Gastroesophageal sphincter (tissue), 4 donors: ENCODE results near the gene CERKL. TPM values are rescaled to one million over a fixed set of nuclear protein-coding genes. Genes with fewer than 3 reads are reported as not detected.

ENCODE experiments used
- ATAC-seq: fragments of 150-250 bp; one replicate; pipeline ENCODE4 v1.9.1; 2016; ENCODE audit warnings: mild to moderate bottlenecking, moderate library complexity
- H3K27ac ChIP-seq, 4 donors: fragments of 200-600 bp; sonication (generic) in 3 of 4; 1 replicate in 3 of 4; 2 replicates in 1 of 4; pipeline ENCODE4 v1.5.1; 2016 to 2019
- H3K27me3 ChIP-seq: fragments of 200-600 bp; sonication (generic); one replicate; pipeline ENCODE4 v1.5.1; 2019
- H3K36me3 ChIP-seq, 2 donors: fragments of 200-600 bp; sonication (generic); one replicate each; pipeline ENCODE4 v1.5.1; 2019; ENCODE audit warnings: control low read depth in 1 of 2
- H3K4me1 ChIP-seq, 3 donors: fragments of 200-600 bp; sonication (generic); 1 replicate in 2 of 3; 2 replicates in 1 of 3; pipeline ENCODE4 v1.5.1; 2016 to 2019; ENCODE audit warnings: control low read depth in 2 of 3
- H3K4me3 ChIP-seq, 2 donors: fragments of 200-600 bp; sonication (generic); one replicate each; pipeline ENCODE4 v1.5.1; 2019; ENCODE audit warnings: mild to moderate bottlenecking in 1 of 2, moderate library complexity in 1 of 2
- H3K9me3 ChIP-seq, 3 donors: fragments of 200-600 bp; sonication (generic); one replicate each; pipeline ENCODE4 v1.5.1; 2017 to 2019; ENCODE audit warnings: control low read depth in 2 of 3
- EP300 ChIP-seq: sonication (generic); formaldehyde crosslinking; IDR thresholded peaks from one replicate; pipeline ENCODE4 v1.6.1; 2017; ENCODE audit warnings: antibody characterized with exemption, mild to moderate bottlenecking
- POLR2A ChIP-seq, 2 donors: fragments of 450-650 bp; IDR thresholded peaks; one replicate each; pipeline ENCODE4 v1.6.1; 2017; ENCODE audit warnings: antibody characterized with exemption in 2 of 2, mild to moderate bottlenecking in 2 of 2, moderate library complexity in 1 of 2
- POLR2AphosphoS5 ChIP-seq: sonication (generic); formaldehyde crosslinking; IDR thresholded peaks from one replicate; pipeline ENCODE4 v1.6.1; 2017; ENCODE audit warnings: antibody characterized with exemption
- WGBS, 2 donors: methylation state at CpG; one replicate each; pipeline ENCODE4 v1.1.5; 2018; ENCODE audit warnings: low coverage in 1 of 2; 5-methylcytosine and 5-hydroxymethylcytosine counted together
- total RNA-seq, 4 donors: library from RNA; depleted of rRNA; stranded (reverse); fragments of >200 nt; gene quantifications; one replicate each; pipeline ENCODE4 v1.1.0, GENCODE V29; 2016
- TF ChIP-seq, protein P1 (sequence below), 4 experiments: fragments of 200-600 bp in 2 of 4; fragments of 450-650 bp in 2 of 4; sonication (generic) in 1 of 4; IDR thresholded peaks; one replicate each; pipeline ENCODE4 v1.5.1; 2017 to 2019; ENCODE audit warnings: antibody characterized with exemption in 4 of 4, mild to moderate bottlenecking in 2 of 4, moderate library complexity in 2 of 4

Gene CERKL
- total RNA-seq, 4 donors from 2014 or later = 0.78 TPM; not detected in 3

DNA sequence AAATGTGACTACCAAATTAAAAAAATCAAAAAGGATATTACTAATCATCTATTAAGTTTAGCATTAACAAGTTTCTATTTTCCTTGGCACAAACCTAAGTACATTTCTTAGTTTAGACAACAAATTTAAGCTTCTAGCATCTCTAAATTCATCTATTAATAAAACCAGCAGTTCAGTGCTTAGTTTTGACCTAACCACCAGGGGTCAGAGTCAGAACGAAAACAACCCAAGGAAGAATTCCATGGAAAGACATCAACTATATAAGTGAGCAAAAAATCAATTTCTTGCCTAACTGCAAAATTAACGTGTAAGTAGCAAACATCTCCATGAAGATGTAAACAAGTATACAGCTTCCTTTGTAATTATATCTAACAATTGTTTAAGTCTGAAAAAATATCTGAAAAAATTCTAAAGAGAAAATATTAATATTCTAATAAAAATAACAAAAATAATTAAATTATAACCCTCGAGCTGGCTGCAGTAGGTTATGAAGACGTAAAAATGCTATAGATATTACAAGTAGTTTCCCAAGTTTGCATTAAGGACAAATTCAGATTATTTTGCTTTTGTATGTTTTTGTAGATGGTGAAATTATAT, 83.7 kb downstream of the CERKL start:
- no peak overlapping the region for H3K27ac ChIP-seq
- WGBS, 2 donors = 43 to 65% methylated on average over 4 of the region's 4 CpGs
- no peaks in the 10 kb centered on the region for H3K9me3 ChIP-seq
- H3K4me1 ChIP-seq = peaks cover 0 to 4% (median 0%) of the 10 kb centered on the region in 3 donors
- H3K27me3 ChIP-seq = no peaks in the 10 kb centered on the region
- no peak for ATAC-seq
- TF ChIP-seq EP300 = no peak
- TF ChIP-seq POLR2AphosphoS5 = no peak
- no peak for TF ChIP-seq POLR2A (IDR thresholded peaks at IDR 0.05)
- TF ChIP-seq, protein P1, sequence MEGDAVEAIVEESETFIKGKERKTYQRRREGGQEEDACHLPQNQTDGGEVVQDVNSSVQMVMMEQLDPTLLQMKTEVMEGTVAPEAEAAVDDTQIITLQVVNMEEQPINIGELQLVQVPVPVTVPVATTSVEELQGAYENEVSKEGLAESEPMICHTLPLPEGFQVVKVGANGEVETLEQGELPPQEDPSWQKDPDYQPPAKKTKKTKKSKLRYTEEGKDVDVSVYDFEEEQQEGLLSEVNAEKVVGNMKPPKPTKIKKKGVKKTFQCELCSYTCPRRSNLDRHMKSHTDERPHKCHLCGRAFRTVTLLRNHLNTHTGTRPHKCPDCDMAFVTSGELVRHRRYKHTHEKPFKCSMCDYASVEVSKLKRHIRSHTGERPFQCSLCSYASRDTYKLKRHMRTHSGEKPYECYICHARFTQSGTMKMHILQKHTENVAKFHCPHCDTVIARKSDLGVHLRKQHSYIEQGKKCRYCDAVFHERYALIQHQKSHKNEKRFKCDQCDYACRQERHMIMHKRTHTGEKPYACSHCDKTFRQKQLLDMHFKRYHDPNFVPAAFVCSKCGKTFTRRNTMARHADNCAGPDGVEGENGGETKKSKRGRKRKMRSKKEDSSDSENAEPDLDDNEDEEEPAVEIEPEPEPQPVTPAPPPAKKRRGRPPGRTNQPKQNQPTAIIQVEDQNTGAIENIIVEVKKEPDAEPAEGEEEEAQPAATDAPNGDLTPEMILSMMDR (IDR thresholded peaks at IDR 0.05) = peak in 1 of 4 experiments; percentile 40
- H3K4me3 ChIP-seq = no peak overlapping the region
- no peaks in the 10 kb centered on the region for H3K36me3 ChIP-seq

DNA sequence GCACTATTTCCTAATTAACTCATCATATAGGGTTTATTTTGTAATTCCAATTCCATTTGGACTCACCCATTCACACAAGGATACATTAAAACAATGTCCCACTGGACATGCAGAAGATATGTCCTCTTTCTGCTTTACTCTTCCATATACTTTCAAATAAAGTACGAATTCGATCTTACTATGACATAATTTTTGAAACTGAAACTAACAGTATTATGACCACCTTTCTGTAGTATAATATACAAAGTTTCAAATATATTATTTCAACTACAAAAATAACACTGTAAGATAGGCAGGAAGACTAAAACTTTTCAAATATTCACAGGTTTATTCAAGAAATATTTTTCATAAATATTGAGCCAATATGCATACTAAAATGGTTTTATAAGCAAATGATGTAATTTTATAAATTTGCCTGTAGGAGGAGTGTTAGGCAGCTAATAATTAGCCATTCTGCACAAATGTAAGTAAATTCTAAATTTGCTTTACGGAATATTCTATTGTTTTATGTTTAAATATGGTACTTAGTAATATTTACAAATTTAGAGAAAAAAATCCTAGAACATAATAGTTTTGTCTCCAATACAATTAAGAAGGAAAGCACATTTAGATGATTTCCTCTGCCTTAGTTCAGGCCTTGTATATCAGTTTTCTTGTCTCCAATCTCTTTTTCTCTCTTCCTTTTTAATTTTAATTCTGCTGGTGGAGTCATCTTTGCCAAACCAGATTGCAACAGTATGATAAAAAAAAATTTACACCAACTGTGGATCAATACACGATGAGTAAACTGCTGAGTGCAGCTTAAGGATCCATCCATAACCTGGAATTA, 85.9 kb downstream of the CERKL start:
- TF ChIP-seq POLR2A (IDR thresholded peaks at IDR 0.05) (no peak), EP300 (no peak), POLR2AphosphoS5 (no peak)
- no peak overlapping the region for H3K27ac ChIP-seq
- H3K27me3 ChIP-seq = no peaks in the 10 kb centered on the region
- no peaks in the 10 kb centered on the region for H3K36me3 ChIP-seq
- H3K4me1 ChIP-seq = peaks cover 0 to 4% (median 0%) of the 10 kb centered on the region in 3 donors
- no peaks in the 10 kb centered on the region for H3K9me3 ChIP-seq
- no peak overlapping the region for H3K4me3 ChIP-seq
- no peak for ATAC-seq
- WGBS, 2 donors = 73 to 78% methylated on average over 3 to 4 of the region's 4 CpGs

DNA sequence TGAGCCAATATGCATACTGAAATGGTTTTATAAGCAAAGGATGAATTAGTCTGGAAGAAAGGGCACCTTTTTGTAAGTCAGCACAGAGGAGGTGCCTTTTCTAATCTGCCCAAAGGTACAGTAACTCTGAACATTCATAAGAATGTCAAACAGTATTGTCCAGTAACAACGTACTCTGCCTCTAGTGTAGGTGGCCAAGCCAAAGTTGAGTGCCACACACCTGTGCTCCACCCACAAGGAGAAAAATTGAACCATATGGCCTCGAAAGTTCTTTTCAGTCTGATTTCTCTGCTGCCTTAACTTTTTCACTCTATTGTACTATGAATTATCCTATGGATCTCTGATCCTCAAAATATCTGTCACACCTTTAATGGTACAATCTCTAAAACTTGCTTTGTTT, 86.8 kb downstream of the CERKL start:
- Histone ChIP-seq H3K27ac (no peak overlapping the region), H3K27me3 (no peaks in the 10 kb centered on the region), H3K36me3 (no peaks in the 10 kb centered on the region), H3K4me1 (no peaks in the 10 kb centered on the region), H3K4me3 (no peak overlapping the region), H3K9me3 (no peaks in the 10 kb centered on the region)
- TF ChIP-seq, protein P1 (IDR thresholded peaks at IDR 0.05) = no peak
- TF ChIP-seq POLR2A (IDR thresholded peaks at IDR 0.05) (no peak), POLR2AphosphoS5 (no peak)
- ATAC-seq = no peak
- 79 to 88% methylated on average over 2 of the region's 2 CpGs for WGBS, 2 donors

DNA sequence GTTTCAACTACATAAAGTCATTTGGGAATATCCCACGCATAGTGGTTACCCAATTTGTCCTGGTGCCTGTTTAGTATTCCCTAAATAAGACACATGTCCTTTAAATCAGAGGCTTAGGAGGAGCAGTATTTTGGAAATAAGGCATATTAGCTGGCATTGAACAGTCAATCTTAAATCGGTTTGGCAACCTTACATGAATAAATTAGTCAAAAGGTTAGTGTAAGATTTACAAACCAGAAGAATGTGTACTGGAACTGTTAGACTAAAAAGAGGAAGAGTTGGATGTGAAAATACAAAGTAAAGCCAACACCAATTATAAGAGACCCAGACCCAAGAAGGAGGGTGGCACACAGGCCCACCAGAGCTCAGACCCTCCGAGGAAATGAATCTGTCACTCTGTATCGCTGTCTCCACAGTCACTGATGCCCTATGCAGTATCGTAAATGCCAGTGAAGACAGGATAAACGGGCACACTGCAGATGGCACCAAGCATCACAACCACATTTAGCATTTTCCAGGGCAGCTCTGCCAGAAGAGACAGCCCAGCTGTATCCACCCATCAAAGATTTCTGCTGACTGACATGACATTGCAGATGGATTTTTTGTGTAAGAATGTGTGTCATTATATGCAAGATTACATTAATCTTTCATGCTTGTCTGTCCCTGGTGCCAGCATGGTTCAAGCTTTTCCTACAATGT, 90.4 kb downstream of the CERKL start:
- Histone ChIP-seq H3K27me3 (no peaks in the 10 kb centered on the region), H3K4me3 (no peak overlapping the region), H3K9me3 (no peaks in the 10 kb centered on the region), H3K4me1 (no peaks in the 10 kb centered on the region), H3K27ac (no peak overlapping the region), H3K36me3 (no peaks in the 10 kb centered on the region)
- TF ChIP-seq POLR2A (IDR thresholded peaks at IDR 0.05) (no peak), POLR2AphosphoS5 (no peak), EP300 (no peak)
- TF ChIP-seq, protein P1 (IDR thresholded peaks at IDR 0.05) = no peak
- ATAC-seq = no peak
- WGBS, 2 donors = 73 to 88% methylated on average over 5 to 6 of the region's 6 CpGs

DNA sequence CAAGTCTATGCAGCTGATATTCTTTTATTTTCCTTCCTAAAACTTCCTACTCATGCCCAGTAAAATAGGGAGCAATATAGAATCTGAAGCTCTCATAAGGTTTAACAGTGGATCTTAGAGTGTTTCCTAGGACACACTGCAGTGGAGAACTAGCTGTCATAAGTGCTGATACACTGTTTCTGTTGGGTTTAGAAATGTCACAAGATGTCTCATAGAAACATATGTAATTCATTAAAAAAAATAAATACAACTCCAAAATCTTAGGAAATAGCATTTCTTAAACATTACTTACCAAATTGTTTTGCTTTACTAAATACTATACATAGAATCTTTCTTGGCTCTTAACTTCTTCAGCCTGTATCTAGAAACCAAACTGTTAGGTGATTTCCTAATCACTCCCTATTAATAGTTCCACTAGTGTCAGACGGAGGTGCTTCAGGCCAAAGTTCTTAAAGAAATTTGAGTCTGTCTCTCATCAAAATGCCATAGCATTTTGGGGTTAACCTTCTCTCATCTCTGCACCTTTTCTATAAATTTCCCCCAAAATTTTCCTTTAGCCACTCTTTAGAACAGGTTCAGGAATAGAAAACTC, 93.7 kb downstream of the CERKL start:
- Histone ChIP-seq H3K4me1 (no peaks in the 10 kb centered on the region), H3K4me3 (no peak overlapping the region), H3K27me3 (no peaks in the 10 kb centered on the region), H3K9me3 (no peaks in the 10 kb centered on the region), H3K36me3 (no peaks in the 10 kb centered on the region), H3K27ac (no peak overlapping the region)
- ATAC-seq = no peak
- 33 to 68% methylated on average over 1 of the region's 1 CpG for WGBS, 2 donors
- TF ChIP-seq, protein P1 (IDR thresholded peaks at IDR 0.05) = no peak
- TF ChIP-seq EP300 (no peak), POLR2AphosphoS5 (no peak), POLR2A (IDR thresholded peaks at IDR 0.05) (no peak)
